Kidney epithelial cell (primary cell): ENCODE results near the gene MOSMO. TPM values are rescaled to one million over a fixed set of nuclear protein-coding genes. Genes with fewer than 3 reads are reported as not detected.
"Not testable (repeated sequence)": the region's sequence is repeated elsewhere in the genome, so short reads cannot be mapped to it uniquely, and the experiment has no call there.

Experiments used
- DNase-seq: peaks from one replicate; pipeline ENCODE4 v3.0.0-alpha.2; 2010; ENCODE audit warnings: low read depth
- H3K27me3 ChIP-seq: 2 replicates; pipeline ENCODE4 v1.6.0; 2011; ENCODE audit warnings: low read length; ENCODE audit not compliant: control insufficient read depth, insufficient read depth
- H3K36me3 ChIP-seq: 2 replicates; pipeline ENCODE4 v1.5.1; 2011; ENCODE audit warnings: low read length; ENCODE audit not compliant: control insufficient read depth, insufficient read depth
- H3K4me3 ChIP-seq: 2 replicates; pipeline ENCODE4 v1.5.1; 2011; ENCODE audit warnings: low read depth, mild to moderate bottlenecking, control low read depth, low read length
- CTCF ChIP-seq: IDR thresholded peaks from 2 replicates; pipeline ENCODE4 v1.5.1; 2011; ENCODE audit warnings: mild to moderate bottlenecking, moderate library complexity, low read length, control low read depth, inconsistent platforms; ENCODE audit not compliant: insufficient read depth, poor library complexity, severe bottlenecking
- total RNA-seq: library from RNA; depleted of rRNA; stranded (reverse); fragments of >200 nt; gene quantifications from 2 replicates; pipeline ENCODE4 v1.2.3, GENCODE V29; 2015

Gene MOSMO
- total RNA-seq, 1 donor from 2014 or later: 8.5 TPM

- no peaks in the 10 kb centered on the region for H3K36me3 ChIP-seq
- TF ChIP-seq CTCF: no peak
- DNase-seq: no peak
- no peak overlapping the region for H3K4me3 ChIP-seq
- no peaks in the 10 kb centered on the region for H3K27me3 ChIP-seq
Observed at GRCh38 chr16:22013486-22013885, 5.6 kb downstream of the MOSMO start.

- Histone ChIP-seq H3K27me3 (no peaks in the 10 kb centered on the region), H3K4me3 (no peak overlapping the region), H3K36me3 (no peaks in the 10 kb centered on the region)
- no peak for DNase-seq
- TF ChIP-seq CTCF: no peak
Observed at GRCh38 chr16:22014271-22014873, 6.5 kb downstream of the MOSMO start.

GRCh38 chr16:22016927-22017326 lies 9.0 kb downstream of the MOSMO start:
- no peak for TF ChIP-seq CTCF
- DNase-seq: no peak
- Histone ChIP-seq H3K4me3 (no peak overlapping the region), H3K27me3 (no peaks in the 10 kb centered on the region), H3K36me3 (no peaks in the 10 kb centered on the region)

- Histone ChIP-seq H3K27me3 (no peaks in the 10 kb centered on the region), H3K4me3 (no peak overlapping the region), H3K36me3 (no peaks in the 10 kb centered on the region)
- no peak for TF ChIP-seq CTCF
- no peak for DNase-seq
Observed at GRCh38 chr16:22018559-22018958, 10.6 kb downstream of the MOSMO start.

- no peak for TF ChIP-seq CTCF
Observed at GRCh38 chr16:22022151-22022550, 14.2 kb downstream of the MOSMO start.

GRCh38 chr16:22023505-22023904 lies 15.6 kb downstream of the MOSMO start:
- Histone ChIP-seq H3K4me3 (no peak overlapping the region), H3K27me3 (no peaks in the 10 kb centered on the region), H3K36me3 (no peaks in the 10 kb centered on the region)
- TF ChIP-seq CTCF: no peak
- no peak for DNase-seq

More at GRCh38 chr16:22022151-22022550, 14.2 kb downstream of the MOSMO start:
- no peak for DNase-seq
- H3K36me3 ChIP-seq: no peaks in the 10 kb centered on the region
- H3K27me3 ChIP-seq: no peaks in the 10 kb centered on the region
- no peak overlapping the region for H3K4me3 ChIP-seq

- not testable (repeated sequence) for H3K4me3 ChIP-seq, H3K27me3 ChIP-seq, H3K36me3 ChIP-seq, DNase-seq
Observed at GRCh38 chr16:22024785-22025184, 16.9 kb downstream of the MOSMO start.
